GM12878 (cell line): Measurements from ENCODE around the gene CSF3R. TPM values are rescaled to one million over a fixed set of nuclear protein-coding genes. Genes with fewer than 3 reads are reported as not detected.

Experiments used
- ATAC-seq: fragments of 200-7000 bp; cut with Tn5 transposase; 3 replicates; pipeline ENCODE4 v1.9.1; 2020; ENCODE audit warnings: mild to moderate bottlenecking, moderate library complexity
- BruUV-seq: library from RNA; stranded (reverse); fragments of 400-500 nt; replicated peaks from 2 replicates; lab custom pipeline; 2021; lab: Mats Ljungman, UMichigan
- CTCF ChIA-PET: fragments of 300-600 bp; sonication (Branson Sonifier 250); formaldehyde crosslinking; extraction: SDS; loops from one replicate; lab custom pipeline; 2021; ENCODE audit warnings: inconsistent platforms; lab: Yijun Ruan, JAX
- POLR2A ChIA-PET: fragments of 350-600 bp; formaldehyde crosslinking; extraction: SDS; loops from one replicate; lab custom pipeline; 2021; ENCODE audit warnings: inconsistent platforms; lab: Charles Lee
- RAD21 ChIA-PET: fragments of 300-600 bp; sonication (Branson Sonifier 250); formaldehyde crosslinking; loops from one replicate; lab custom pipeline; 2023; ENCODE audit warnings: antibody characterized with exemption; ENCODE audit not compliant: unreplicated experiment; lab: Charles Lee
- SMC1A ChIA-PET: fragments of 300-600 bp; sonication (Branson Sonifier 250); formaldehyde crosslinking; loops from one replicate; lab custom pipeline; 2023; ENCODE audit not compliant: unreplicated experiment, uncharacterized antibody; lab: Charles Lee
- DNase-seq: peaks from one replicate; pipeline ENCODE4 v3.0.0-alpha.2; 2011; ENCODE audit warnings: low read depth, low spot score
- FAIRE-seq: peaks from 3 replicates; lab custom pipeline; 2011; peaks lifted over from hg19 to GRCh38; lab: Jason Lieb, UNC
- H2AFZ ChIP-seq: 2 replicates; pipeline ENCODE4 v1.6.0; 2011; ENCODE audit warnings: low read depth, low read length, control low read depth; ENCODE audit not compliant: control insufficient read depth
- H3K27ac ChIP-seq: 2 replicates; pipeline ENCODE4 v1.5.1; 2011; ENCODE audit warnings: control low read depth; ENCODE audit not compliant: control insufficient read depth, insufficient read depth
- H3K27me3 ChIP-seq, 2 experiments: replicated peaks in 1 of 2; 2 replicates each; pipeline versions ENCODE4 v1.6.0 to v1.6.1; 2011; ENCODE audit warnings: low read length in 1 of 2; ENCODE audit not compliant: control insufficient read depth in 2 of 2, insufficient read depth in 2 of 2
- H3K36me3 ChIP-seq, 2 experiments: 2 replicates each; pipeline ENCODE4 v1.5.1; 2011; ENCODE audit warnings: low read length in 1 of 2; ENCODE audit not compliant: control insufficient read depth in 2 of 2, insufficient read depth in 2 of 2
- H3K4me1 ChIP-seq: 2 replicates; pipeline ENCODE4 v1.6.1; 2011; ENCODE audit warnings: mild to moderate bottlenecking, low read length, moderate library complexity, mixed read lengths; ENCODE audit not compliant: control insufficient read depth, insufficient read depth
- H3K4me2 ChIP-seq: 2 replicates; pipeline ENCODE4 v1.6.0; 2011; ENCODE audit warnings: control low read depth; ENCODE audit not compliant: control insufficient read depth, insufficient read depth
- H3K4me3 ChIP-seq: fragments of 200-600 bp; sonication (generic); 2 replicates; pipeline ENCODE4 v1.5.1; 2016
- H3K79me2 ChIP-seq: 2 replicates; pipeline ENCODE4 v1.6.0; 2011; ENCODE audit warnings: low read length; ENCODE audit not compliant: control insufficient read depth, insufficient read depth
- H3K9ac ChIP-seq: 2 replicates; pipeline ENCODE4 v1.8.0; 2011; ENCODE audit warnings: low read length, control low read depth, mixed read lengths; ENCODE audit not compliant: control insufficient read depth, insufficient read depth
- H3K9me3 ChIP-seq: replicated peaks from 3 replicates; pipeline ENCODE4 v1.5.1; 2011; ENCODE audit warnings: mild to moderate bottlenecking, low read length; ENCODE audit not compliant: control insufficient read depth, insufficient read depth
- H4K20me1 ChIP-seq: 2 replicates; pipeline ENCODE4 v1.6.0; 2011; ENCODE audit not compliant: control insufficient read depth, insufficient read depth
- ASH2L ChIP-seq: fragments of 300-600, 200-600 bp; sonication (generic); IDR thresholded peaks from 2 replicates; pipeline ENCODE4 v1.6.1; 2017; ENCODE audit warnings: low read depth, mild to moderate bottlenecking, borderline replicate concordance
- BACH1 ChIP-seq: fragments of 450-650 bp; IDR thresholded peaks from 2 replicates; pipeline ENCODE4 v1.6.1; 2017; ENCODE audit warnings: mild to moderate bottlenecking, borderline replicate concordance
- CREM ChIP-seq: IDR thresholded peaks from 2 replicates; pipeline ENCODE4 v1.6.1; 2014; ENCODE audit warnings: antibody characterized with exemption, low read depth
- EGR1 ChIP-seq, 2 experiments: IDR thresholded peaks; 1 replicate in 1 of 2; 2 replicates in 1 of 2; pipeline ENCODE4 v1.6.1; 2011 to 2012; ENCODE audit warnings: low read depth in 2 of 2, low read length in 2 of 2, borderline replicate concordance in 1 of 2, mild to moderate bottlenecking in 1 of 2, moderate library complexity in 1 of 2
- IKZF2 ChIP-seq, 2 experiments: fragments of 450-650 bp; IDR thresholded peaks; 2 replicates each; pipeline ENCODE4 v1.6.1; 2017; ENCODE audit warnings: mild to moderate bottlenecking in 2 of 2, moderate library complexity in 2 of 2
- LARP7 ChIP-seq: fragments of 450-650 bp; IDR thresholded peaks from 2 replicates; pipeline ENCODE4 v1.6.1; 2017; ENCODE audit warnings: mild to moderate bottlenecking
- MTA3 ChIP-seq: IDR thresholded peaks from 2 replicates; pipeline ENCODE4 v1.6.1; 2012; ENCODE audit warnings: low read length, inconsistent platforms, borderline replicate concordance
- NBN ChIP-seq: fragments of 450-650 bp; IDR thresholded peaks from 2 replicates; pipeline ENCODE4 v1.6.1; 2016
- RBBP5 ChIP-seq: fragments of 200-600 bp; sonication (generic); conservative IDR thresholded peaks from 2 replicates; pipeline ENCODE4 v1.6.1; 2016
- SMAD1 ChIP-seq: fragments of 450-650 bp; IDR thresholded peaks from 2 replicates; pipeline ENCODE4 v1.6.1; 2018; ENCODE audit warnings: mild to moderate bottlenecking, low read depth; ENCODE audit not compliant: partially characterized antibody
- SMAD5 ChIP-seq: IDR thresholded peaks from 2 replicates; pipeline ENCODE4 v1.6.1; 2016; ENCODE audit warnings: antibody characterized with exemption, low read depth
- ZBED1 ChIP-seq: IDR thresholded peaks from 2 replicates; pipeline ENCODE4 v1.6.1; 2016; ENCODE audit warnings: borderline replicate concordance
- ZNF24 ChIP-seq: fragments of 450-650 bp; IDR thresholded peaks from 2 replicates; pipeline ENCODE4 v1.6.1; 2017; ENCODE audit warnings: antibody characterized with exemption, mild to moderate bottlenecking
- WGBS: methylation state at CpG from one replicate; pipeline ENCODE4 v1.1.6; 2016; ENCODE audit warnings: low lambda C conversion rate; ENCODE audit not compliant: insufficient replicate concordance, insufficient coverage; ENCODE audit errors: missing lambda C conversion rate; 5-methylcytosine and 5-hydroxymethylcytosine counted together
- in situ Hi-C: fragments of 300-500 bp; cut with MboI; formaldehyde crosslinking; loops from 9 replicates; pipeline ENCODE4 v1.14.3; 2018; ENCODE audit warnings: mixed read lengths
- intact Hi-C: fragments of 100-400 bp; cut with micrococcal nuclease; formaldehyde crosslinking; loops from one replicate; pipeline ENCODE4 v1.14.2; 2022; ENCODE audit not compliant: unreplicated experiment
- polyA plus RNA-seq, 11 experiments: library from polyadenylated mRNA; depleted of rRNA in 4 of 11; unstranded in 6 of 11; stranded (reverse) in 5 of 11; fragments of >200 nt; fragmentation: Nextera tagmentation in 4 of 11; fragmentation: Illumina TruSeq in 1 of 11; extraction: Ambion mirVana in 4 of 11; extraction: Trizol in 1 of 11; gene quantifications; 1 replicate in 1 of 11; 2 replicates in 10 of 11; pipeline versions ENCODE4 v1.2.1 to v1.2.3, GENCODE V29; 2011 to 2016; ENCODE audit warnings: inconsistent platforms in 2 of 11, missing spikeins in 2 of 11, low read depth in 1 of 11
- total RNA-seq, 4 experiments: library from RNA; depleted of rRNA in 3 of 4; stranded (reverse); fragments of >200 nt in 3 of 4; fragmentation: Illumina TruSeq in 1 of 4; extraction: Trizol in 1 of 4; gene quantifications; 2 replicates each; pipeline versions ENCODE4 v1.2.1 to v1.2.3, GENCODE V29; 2013 to 2021
- TF ChIP-seq, protein P1 (sequence below): IDR thresholded peaks from 2 replicates; pipeline ENCODE4 v1.6.1; 2012; ENCODE audit warnings: mild to moderate bottlenecking, low read depth, low read length
- TF ChIP-seq, protein P2 (sequence below): fragments of 450-650 bp; IDR thresholded peaks from 2 replicates; pipeline ENCODE4 v1.6.1; 2017; ENCODE audit warnings: mild to moderate bottlenecking, moderate library complexity

Gene CSF3R
- total and polyA plus RNA-seq, 10 of the 15 experiments (the other 5 are each of a cell fraction or from before 2014, with no cell fraction given): 0.13 TPM; not detected in 9

DNA sequence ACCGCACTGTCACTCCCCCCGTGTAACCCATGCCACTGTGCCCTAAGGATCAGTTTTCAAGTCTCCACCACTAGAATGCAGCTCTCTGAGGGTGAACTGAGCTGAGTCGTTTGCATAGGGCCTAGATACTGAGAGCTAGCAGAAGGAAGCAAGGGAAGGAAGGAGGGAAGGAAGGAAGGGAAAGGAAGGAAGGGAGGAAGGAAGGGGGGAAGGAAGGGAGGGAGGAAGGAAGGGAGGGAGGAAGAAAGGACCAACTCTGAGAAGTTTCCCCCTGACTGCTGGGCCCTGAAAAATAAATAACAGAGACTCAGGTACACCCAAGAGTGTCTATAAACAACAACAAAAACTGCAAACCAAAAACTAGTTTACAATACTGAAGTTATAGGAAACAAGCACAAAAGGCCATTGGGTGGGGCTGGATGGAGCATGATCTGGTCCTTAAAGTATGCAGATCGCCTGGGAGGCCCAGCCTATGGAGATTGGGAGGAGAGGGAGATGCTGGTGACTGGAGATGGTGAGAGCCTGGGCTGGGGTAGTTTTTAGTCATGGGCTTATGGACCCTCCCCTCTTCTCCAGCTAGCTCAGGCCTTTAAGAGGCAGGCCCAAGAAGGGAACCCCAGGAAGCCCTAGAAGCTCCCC lies 16.9 kb downstream of the CSF3R start:
- H3K79me2 ChIP-seq: peaks cover 17% of the 10 kb centered on the region
- no peak for DNase-seq
- ChIA-PET POLR2A (no interaction called here), CTCF (no interaction called here), RAD21 (no interaction called here), SMC1A (no interaction called here)
- intact Hi-C loops (no loop called here), in situ Hi-C loops (no loop called here)
- whole genome bisulfite sequencing: 58% methylated on average over 4 of the region's 4 CpGs
- H3K9ac ChIP-seq: no peak overlapping the region
- BruUV-seq: no TSS peak
- H3K9me3 ChIP-seq: no peaks in the 10 kb centered on the region
- H4K20me1 ChIP-seq: no peaks in the 10 kb centered on the region
- peaks cover 2 to 6% of the 10 kb centered on the region in 2 experiments for H3K36me3 ChIP-seq
- no peak overlapping the region for H3K4me2 ChIP-seq
- no peak for ATAC-seq
- no peak overlapping the region; the same call in 1 of the 2 replicates for H3K4me3 ChIP-seq
- H3K4me1 ChIP-seq: no peaks in the 10 kb centered on the region
- H3K27me3 ChIP-seq: no peaks in the 10 kb centered on the region
- H3K27ac ChIP-seq: no peak overlapping the region
- no peak overlapping the region for H2AFZ ChIP-seq
- TF ChIP-seq ZBED1 (no peak), NBN (no peak), ZNF24 (no peak), RBBP5 (no peak), LARP7 (no peak), CREM (no peak), MTA3 (no peak), BACH1 (no peak), SMAD1 (no peak), EGR1 (IDR thresholded peaks at IDR 0.05; ENCODE audit: borderline replicate concordance in 1 of 2, low read depth in 2 of 2, low read length in 2 of 2) (no peak), ASH2L (no peak), IKZF2 (IDR thresholded peaks at IDR 0.05) (no peak), SMAD5 (no peak)
- TF ChIP-seq, protein P1, sequence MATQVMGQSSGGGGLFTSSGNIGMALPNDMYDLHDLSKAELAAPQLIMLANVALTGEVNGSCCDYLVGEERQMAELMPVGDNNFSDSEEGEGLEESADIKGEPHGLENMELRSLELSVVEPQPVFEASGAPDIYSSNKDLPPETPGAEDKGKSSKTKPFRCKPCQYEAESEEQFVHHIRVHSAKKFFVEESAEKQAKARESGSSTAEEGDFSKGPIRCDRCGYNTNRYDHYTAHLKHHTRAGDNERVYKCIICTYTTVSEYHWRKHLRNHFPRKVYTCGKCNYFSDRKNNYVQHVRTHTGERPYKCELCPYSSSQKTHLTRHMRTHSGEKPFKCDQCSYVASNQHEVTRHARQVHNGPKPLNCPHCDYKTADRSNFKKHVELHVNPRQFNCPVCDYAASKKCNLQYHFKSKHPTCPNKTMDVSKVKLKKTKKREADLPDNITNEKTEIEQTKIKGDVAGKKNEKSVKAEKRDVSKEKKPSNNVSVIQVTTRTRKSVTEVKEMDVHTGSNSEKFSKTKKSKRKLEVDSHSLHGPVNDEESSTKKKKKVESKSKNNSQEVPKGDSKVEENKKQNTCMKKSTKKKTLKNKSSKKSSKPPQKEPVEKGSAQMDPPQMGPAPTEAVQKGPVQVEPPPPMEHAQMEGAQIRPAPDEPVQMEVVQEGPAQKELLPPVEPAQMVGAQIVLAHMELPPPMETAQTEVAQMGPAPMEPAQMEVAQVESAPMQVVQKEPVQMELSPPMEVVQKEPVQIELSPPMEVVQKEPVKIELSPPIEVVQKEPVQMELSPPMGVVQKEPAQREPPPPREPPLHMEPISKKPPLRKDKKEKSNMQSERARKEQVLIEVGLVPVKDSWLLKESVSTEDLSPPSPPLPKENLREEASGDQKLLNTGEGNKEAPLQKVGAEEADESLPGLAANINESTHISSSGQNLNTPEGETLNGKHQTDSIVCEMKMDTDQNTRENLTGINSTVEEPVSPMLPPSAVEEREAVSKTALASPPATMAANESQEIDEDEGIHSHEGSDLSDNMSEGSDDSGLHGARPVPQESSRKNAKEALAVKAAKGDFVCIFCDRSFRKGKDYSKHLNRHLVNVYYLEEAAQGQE: no peak
- TF ChIP-seq, protein P2, sequence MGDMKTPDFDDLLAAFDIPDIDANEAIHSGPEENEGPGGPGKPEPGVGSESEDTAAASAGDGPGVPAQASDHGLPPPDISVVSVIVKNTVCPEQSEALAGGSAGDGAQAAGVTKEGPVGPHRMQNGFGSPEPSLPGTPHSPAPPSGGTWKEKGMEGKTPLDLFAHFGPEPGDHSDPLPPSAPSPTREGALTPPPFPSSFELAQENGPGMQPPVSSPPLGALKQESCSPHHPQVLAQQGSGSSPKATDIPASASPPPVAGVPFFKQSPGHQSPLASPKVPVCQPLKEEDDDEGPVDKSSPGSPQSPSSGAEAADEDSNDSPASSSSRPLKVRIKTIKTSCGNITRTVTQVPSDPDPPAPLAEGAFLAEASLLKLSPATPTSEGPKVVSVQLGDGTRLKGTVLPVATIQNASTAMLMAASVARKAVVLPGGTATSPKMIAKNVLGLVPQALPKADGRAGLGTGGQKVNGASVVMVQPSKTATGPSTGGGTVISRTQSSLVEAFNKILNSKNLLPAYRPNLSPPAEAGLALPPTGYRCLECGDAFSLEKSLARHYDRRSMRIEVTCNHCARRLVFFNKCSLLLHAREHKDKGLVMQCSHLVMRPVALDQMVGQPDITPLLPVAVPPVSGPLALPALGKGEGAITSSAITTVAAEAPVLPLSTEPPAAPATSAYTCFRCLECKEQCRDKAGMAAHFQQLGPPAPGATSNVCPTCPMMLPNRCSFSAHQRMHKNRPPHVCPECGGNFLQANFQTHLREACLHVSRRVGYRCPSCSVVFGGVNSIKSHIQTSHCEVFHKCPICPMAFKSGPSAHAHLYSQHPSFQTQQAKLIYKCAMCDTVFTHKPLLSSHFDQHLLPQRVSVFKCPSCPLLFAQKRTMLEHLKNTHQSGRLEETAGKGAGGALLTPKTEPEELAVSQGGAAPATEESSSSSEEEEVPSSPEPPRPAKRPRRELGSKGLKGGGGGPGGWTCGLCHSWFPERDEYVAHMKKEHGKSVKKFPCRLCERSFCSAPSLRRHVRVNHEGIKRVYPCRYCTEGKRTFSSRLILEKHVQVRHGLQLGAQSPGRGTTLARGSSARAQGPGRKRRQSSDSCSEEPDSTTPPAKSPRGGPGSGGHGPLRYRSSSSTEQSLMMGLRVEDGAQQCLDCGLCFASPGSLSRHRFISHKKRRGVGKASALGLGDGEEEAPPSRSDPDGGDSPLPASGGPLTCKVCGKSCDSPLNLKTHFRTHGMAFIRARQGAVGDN: no peak
- TF ChIP-seq, all 136 proteins: peak for 0
- FAIRE-seq: no peak
